H1 (cell line): Measurements from ENCODE around the gene BCO2.

Experiments used
- CBX5 ChIP-seq: fragments of 300-800, 300-1000 bp; sonication (generic); IDR thresholded peaks from 2 replicates; pipeline ENCODE4 v1.7.1; 2016; ENCODE audit warnings: antibody characterized with exemption, low read length, low read depth
- EP300 ChIP-seq, 2 experiments: IDR thresholded peaks; 1 replicate in 1 of 2; 2 replicates in 1 of 2; pipeline ENCODE4 v1.6.1; 2011 to 2012; ENCODE audit warnings: low read depth in 2 of 2, low read length in 2 of 2, mild to moderate bottlenecking in 2 of 2, borderline replicate concordance in 1 of 2, inconsistent platforms in 1 of 2, moderate library complexity in 1 of 2
- GTF2F1 ChIP-seq: IDR thresholded peaks from 2 replicates; pipeline ENCODE4 v1.6.1; 2012; ENCODE audit warnings: low read depth, low read length, improper control_type of control experiment, borderline replicate concordance
- JUN ChIP-seq: IDR thresholded peaks from 2 replicates; pipeline ENCODE4 v1.6.1; 2011; ENCODE audit warnings: low read depth, mild to moderate bottlenecking, improper control_type of control experiment, low read length
- MAX ChIP-seq: IDR thresholded peaks from 2 replicates; pipeline ENCODE4 v1.6.1; 2012; ENCODE audit warnings: inconsistent platforms
- POLR2A ChIP-seq, 2 experiments: IDR thresholded peaks; 1 replicate in 1 of 2; 2 replicates in 1 of 2; pipeline ENCODE4 v1.6.1; 2011; ENCODE audit warnings: low read depth in 2 of 2, low read length in 2 of 2, mild to moderate bottlenecking in 2 of 2; ENCODE audit errors: control extremely low read depth in 1 of 2
- POLR2AphosphoS5 ChIP-seq: IDR thresholded peaks from 2 replicates; pipeline ENCODE4 v1.6.1; 2011; ENCODE audit warnings: low read depth, low read length
- RAD21 ChIP-seq, 2 experiments: IDR thresholded peaks in 1 of 2; conservative IDR thresholded peaks in 1 of 2; 2 replicates each; pipeline ENCODE4 v1.6.1; 2011; ENCODE audit warnings: low read depth in 2 of 2, low read length in 2 of 2, improper control_type of control experiment in 1 of 2, inconsistent platforms in 1 of 2, mild to moderate bottlenecking in 1 of 2, moderate library complexity in 1 of 2
- SIN3A ChIP-seq, 2 experiments: IDR thresholded peaks in 1 of 2; conservative IDR thresholded peaks in 1 of 2; 2 replicates each; pipeline ENCODE4 v1.6.1; 2011 to 2012; ENCODE audit warnings: low read length in 2 of 2, improper control_type of control experiment in 1 of 2, low read depth in 1 of 2, mild to moderate bottlenecking in 1 of 2
- SIRT6 ChIP-seq: IDR thresholded peaks from one replicate; pipeline ENCODE4 v1.7.1; 2012; ENCODE audit warnings: low read length, inconsistent platforms
- SP1 ChIP-seq: IDR thresholded peaks from 2 replicates; pipeline ENCODE4 v1.6.1; 2011; ENCODE audit warnings: low read depth, low read length
- ZNF274 ChIP-seq: IDR thresholded peaks from 2 replicates; pipeline ENCODE4 v1.7.0; 2012; ENCODE audit warnings: low read length, borderline replicate concordance; ENCODE audit errors: extremely low read depth
- TF ChIP-seq, protein P1 (sequence below), 3 experiments: IDR thresholded peaks; 1 replicate in 2 of 3; 2 replicates in 1 of 3; pipeline versions ENCODE4 v1.5.1 to v1.6.1; 2011; ENCODE audit warnings: low read length in 3 of 3, mild to moderate bottlenecking in 3 of 3, inconsistent platforms in 2 of 3, low read depth in 1 of 3, moderate library complexity in 1 of 3; ENCODE audit not compliant: insufficient read depth in 1 of 3; ENCODE audit errors: control extremely low read depth in 1 of 3

DNA sequence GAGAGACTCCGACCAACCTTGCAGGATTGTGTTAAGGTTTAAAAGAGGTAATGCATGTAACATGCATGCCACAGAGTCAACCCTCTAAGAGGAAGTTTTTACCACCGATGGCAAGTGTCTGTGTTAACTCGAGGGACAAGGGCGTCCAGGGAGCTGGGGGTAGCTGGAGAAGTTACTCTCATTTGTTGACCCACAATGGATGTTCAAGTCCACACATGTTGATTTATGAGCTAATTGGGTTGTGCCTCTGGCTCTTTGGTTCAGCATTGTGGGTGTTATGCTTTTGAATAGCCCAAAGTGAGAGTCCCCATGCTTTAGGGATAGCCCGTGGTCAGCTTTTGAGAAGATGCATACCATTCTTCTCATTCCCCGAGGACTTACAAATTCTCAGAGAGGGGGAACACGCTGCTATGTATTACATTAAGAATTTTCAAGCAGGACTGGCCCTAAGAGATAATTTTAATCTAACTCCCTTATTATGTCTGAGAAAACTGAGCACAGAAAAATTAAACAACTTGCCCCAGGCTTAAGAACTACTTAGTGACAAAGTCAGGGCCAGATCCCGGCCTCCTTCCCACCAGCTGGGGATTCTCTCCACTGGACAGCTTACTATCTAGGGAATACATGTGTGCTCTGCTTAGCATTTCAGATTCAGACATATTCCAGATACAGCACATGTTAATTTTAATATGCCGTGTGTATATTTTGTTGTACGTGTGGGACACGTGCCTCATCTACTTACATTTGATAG lies 90.5 kb downstream of the BCO2 start:
- no peak for TF ChIP-seq POLR2A (IDR thresholded peaks at IDR 0.05; ENCODE audit: control extremely low read depth in 1 of 2, low read depth in 2 of 2, low read length in 2 of 2)
- TF ChIP-seq, protein P1, sequence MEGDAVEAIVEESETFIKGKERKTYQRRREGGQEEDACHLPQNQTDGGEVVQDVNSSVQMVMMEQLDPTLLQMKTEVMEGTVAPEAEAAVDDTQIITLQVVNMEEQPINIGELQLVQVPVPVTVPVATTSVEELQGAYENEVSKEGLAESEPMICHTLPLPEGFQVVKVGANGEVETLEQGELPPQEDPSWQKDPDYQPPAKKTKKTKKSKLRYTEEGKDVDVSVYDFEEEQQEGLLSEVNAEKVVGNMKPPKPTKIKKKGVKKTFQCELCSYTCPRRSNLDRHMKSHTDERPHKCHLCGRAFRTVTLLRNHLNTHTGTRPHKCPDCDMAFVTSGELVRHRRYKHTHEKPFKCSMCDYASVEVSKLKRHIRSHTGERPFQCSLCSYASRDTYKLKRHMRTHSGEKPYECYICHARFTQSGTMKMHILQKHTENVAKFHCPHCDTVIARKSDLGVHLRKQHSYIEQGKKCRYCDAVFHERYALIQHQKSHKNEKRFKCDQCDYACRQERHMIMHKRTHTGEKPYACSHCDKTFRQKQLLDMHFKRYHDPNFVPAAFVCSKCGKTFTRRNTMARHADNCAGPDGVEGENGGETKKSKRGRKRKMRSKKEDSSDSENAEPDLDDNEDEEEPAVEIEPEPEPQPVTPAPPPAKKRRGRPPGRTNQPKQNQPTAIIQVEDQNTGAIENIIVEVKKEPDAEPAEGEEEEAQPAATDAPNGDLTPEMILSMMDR (IDR thresholded peaks at IDR 0.05; ENCODE audit: control extremely low read depth in 1 of 3, insufficient read depth in 1 of 3, low read depth in 1 of 3, low read length in 3 of 3) = no peak
- TF ChIP-seq CBX5 = no peak
- TF ChIP-seq MAX = no peak
- TF ChIP-seq SP1 = no peak
- no peak for TF ChIP-seq RAD21 (IDR thresholded peaks at IDR 0.05 in 1 of 2, conservative IDR thresholded peaks at IDR 0.05 in 1 of 2; ENCODE audit: low read depth in 2 of 2, low read length in 2 of 2)
- TF ChIP-seq POLR2AphosphoS5 = no peak
- no peak for TF ChIP-seq EP300 (IDR thresholded peaks at IDR 0.05; ENCODE audit: borderline replicate concordance in 1 of 2, low read depth in 2 of 2, low read length in 2 of 2)
- TF ChIP-seq JUN = no peak
- no peak for TF ChIP-seq SIRT6
- TF ChIP-seq ZNF274 = no peak
- TF ChIP-seq GTF2F1 = no peak
- no peak for TF ChIP-seq SIN3A (conservative IDR thresholded peaks at IDR 0.05 in 1 of 2, IDR thresholded peaks at IDR 0.05 in 1 of 2; ENCODE audit: low read depth in 1 of 2, low read length in 2 of 2)
